Measurements from ENCODE around the gene SLC9B1.
"Not testable (repeated sequence)": the region's sequence is repeated elsewhere in the genome, so short reads cannot be mapped to it uniquely, and the experiment has no call there.

DNA sequence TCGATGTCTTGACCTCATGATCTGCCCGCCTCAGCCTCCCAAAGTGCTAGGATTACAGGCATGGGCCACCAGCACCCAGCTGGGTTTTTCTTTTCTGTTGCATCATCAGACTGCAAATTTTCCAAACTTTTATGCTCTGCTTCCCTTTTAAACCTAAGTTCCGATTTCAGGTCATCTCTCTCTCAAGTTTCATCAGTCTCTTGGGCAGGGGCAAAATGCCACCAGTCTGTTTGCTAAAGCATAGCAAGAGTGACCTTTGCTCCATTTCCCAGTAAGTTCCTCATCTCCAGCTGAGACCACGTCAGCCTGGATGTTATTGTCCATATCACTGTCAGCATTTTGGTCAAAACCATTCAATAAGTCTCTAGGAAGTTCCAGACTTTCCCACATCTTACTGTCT is 141.2 kb downstream of the SLC9B1 start:
- TF ChIP-seq EZH2 (IDR thresholded peaks at IDR 0.05; ENCODE audit: insufficient read depth, poor library complexity, severe bottlenecking); EZH2phosphoT487 (IDR thresholded peaks at IDR 0.05; ENCODE audit: insufficient read depth, low read depth): not testable (repeated sequence)
